PFSK-1 (cell line): ENCODE data around the gene ZNF439.

Experiments used
- POLR2AphosphoS5 ChIP-seq: IDR thresholded peaks from 2 replicates; pipeline ENCODE4 v1.6.1; 2012; ENCODE audit warnings: low read depth, mild to moderate bottlenecking, control low read depth, low read length, moderate library complexity
- SIN3A ChIP-seq: IDR thresholded peaks from 2 replicates; pipeline ENCODE4 v1.6.1; 2012; ENCODE audit warnings: mild to moderate bottlenecking, low read length, moderate library complexity, borderline replicate concordance; ENCODE audit not compliant: insufficient read depth
- TAF1 ChIP-seq: IDR thresholded peaks from 2 replicates; pipeline ENCODE4 v1.6.1; 2012; ENCODE audit warnings: low read length, control low read depth, borderline replicate concordance; ENCODE audit not compliant: insufficient read depth
- TF ChIP-seq, protein P1 (sequence below), 2 experiments: IDR thresholded peaks; 2 replicates each; pipeline versions ENCODE4 v1.6.1 to v1.8.0; 2011 to 2012; ENCODE audit warnings: low read depth in 2 of 2, low read length in 2 of 2, control low read depth in 1 of 2, inconsistent platforms in 1 of 2, mild to moderate bottlenecking in 1 of 2, moderate library complexity in 1 of 2; ENCODE audit not compliant: insufficient read depth in 1 of 2

DNA sequence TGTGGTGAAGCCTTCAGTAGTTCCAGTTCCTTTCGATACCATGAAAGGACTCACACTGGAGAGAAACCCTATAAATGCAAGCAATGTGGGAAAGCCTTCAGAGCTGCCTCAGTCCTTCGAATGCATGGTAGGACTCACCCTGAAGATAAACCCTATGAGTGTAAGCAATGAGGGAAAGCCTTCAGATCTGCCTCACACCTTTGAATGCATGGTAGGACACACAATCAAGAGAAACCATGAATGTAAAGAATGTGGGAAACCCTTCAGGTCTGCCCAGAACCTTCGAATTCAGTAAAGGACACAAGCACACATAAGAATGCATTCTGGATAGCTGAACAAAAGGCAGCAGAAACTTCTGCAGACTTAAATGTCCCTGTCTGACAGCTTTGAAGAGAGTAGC is 57.4 kb downstream of the ZNF439 start:
- TF ChIP-seq, protein P1, sequence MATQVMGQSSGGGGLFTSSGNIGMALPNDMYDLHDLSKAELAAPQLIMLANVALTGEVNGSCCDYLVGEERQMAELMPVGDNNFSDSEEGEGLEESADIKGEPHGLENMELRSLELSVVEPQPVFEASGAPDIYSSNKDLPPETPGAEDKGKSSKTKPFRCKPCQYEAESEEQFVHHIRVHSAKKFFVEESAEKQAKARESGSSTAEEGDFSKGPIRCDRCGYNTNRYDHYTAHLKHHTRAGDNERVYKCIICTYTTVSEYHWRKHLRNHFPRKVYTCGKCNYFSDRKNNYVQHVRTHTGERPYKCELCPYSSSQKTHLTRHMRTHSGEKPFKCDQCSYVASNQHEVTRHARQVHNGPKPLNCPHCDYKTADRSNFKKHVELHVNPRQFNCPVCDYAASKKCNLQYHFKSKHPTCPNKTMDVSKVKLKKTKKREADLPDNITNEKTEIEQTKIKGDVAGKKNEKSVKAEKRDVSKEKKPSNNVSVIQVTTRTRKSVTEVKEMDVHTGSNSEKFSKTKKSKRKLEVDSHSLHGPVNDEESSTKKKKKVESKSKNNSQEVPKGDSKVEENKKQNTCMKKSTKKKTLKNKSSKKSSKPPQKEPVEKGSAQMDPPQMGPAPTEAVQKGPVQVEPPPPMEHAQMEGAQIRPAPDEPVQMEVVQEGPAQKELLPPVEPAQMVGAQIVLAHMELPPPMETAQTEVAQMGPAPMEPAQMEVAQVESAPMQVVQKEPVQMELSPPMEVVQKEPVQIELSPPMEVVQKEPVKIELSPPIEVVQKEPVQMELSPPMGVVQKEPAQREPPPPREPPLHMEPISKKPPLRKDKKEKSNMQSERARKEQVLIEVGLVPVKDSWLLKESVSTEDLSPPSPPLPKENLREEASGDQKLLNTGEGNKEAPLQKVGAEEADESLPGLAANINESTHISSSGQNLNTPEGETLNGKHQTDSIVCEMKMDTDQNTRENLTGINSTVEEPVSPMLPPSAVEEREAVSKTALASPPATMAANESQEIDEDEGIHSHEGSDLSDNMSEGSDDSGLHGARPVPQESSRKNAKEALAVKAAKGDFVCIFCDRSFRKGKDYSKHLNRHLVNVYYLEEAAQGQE (IDR thresholded peaks at IDR 0.05; ENCODE audit: insufficient read depth in 1 of 2, low read depth in 2 of 2, low read length in 2 of 2) = no peak
- TF ChIP-seq POLR2AphosphoS5 = no peak
- TF ChIP-seq TAF1 = no peak
- TF ChIP-seq SIN3A = no peak
